Ishikawa (cell line): ENCODE data around the gene SRPK1.

Experiments used
- CEBPB ChIP-seq: IDR thresholded peaks from 2 replicates; pipeline ENCODE4 v1.6.1; 2012
- CREB1 ChIP-seq: IDR thresholded peaks from 2 replicates; pipeline ENCODE4 v1.6.1; 2012; ENCODE audit warnings: low read depth
- EGR1 ChIP-seq: IDR thresholded peaks from 2 replicates; pipeline ENCODE4 v1.6.1; 2012
- EP300 ChIP-seq: IDR thresholded peaks from 2 replicates; pipeline ENCODE4 v1.6.1; 2012; ENCODE audit warnings: borderline replicate concordance
- FOXM1 ChIP-seq: IDR thresholded peaks from 2 replicates; pipeline ENCODE4 v1.6.1; 2012; ENCODE audit warnings: low read depth, borderline replicate concordance
- NFIC ChIP-seq: IDR thresholded peaks from 2 replicates; pipeline ENCODE4 v1.6.1; 2012
- RAD21 ChIP-seq: IDR thresholded peaks from 2 replicates; pipeline ENCODE4 v1.6.1; 2012; ENCODE audit warnings: low read depth
- TAF1 ChIP-seq: IDR thresholded peaks from 2 replicates; pipeline ENCODE4 v1.6.1; 2012; ENCODE audit warnings: low read depth, mild to moderate bottlenecking
- TCF12 ChIP-seq: IDR thresholded peaks from 2 replicates; pipeline ENCODE4 v1.6.1; 2012; ENCODE audit warnings: low read depth
- TEAD4 ChIP-seq: IDR thresholded peaks from 2 replicates; pipeline ENCODE4 v1.6.1; 2012
- YY1 ChIP-seq: IDR thresholded peaks from 2 replicates; pipeline ENCODE4 v1.6.1; 2012; ENCODE audit warnings: low read depth
- ZBTB7A ChIP-seq: IDR thresholded peaks from 2 replicates; pipeline ENCODE4 v1.6.1; 2012; ENCODE audit warnings: low read depth
- TF ChIP-seq, protein P1 (sequence below): IDR thresholded peaks from 2 replicates; pipeline ENCODE4 v1.6.1; 2012
- TF ChIP-seq, protein P2 (sequence below): IDR thresholded peaks from 2 replicates; pipeline ENCODE4 v1.6.1; 2012; ENCODE audit warnings: low read depth, mild to moderate bottlenecking
- TF ChIP-seq, protein P3 (sequence below): IDR thresholded peaks from 2 replicates; pipeline ENCODE4 v1.6.1; 2012

The SRPK1 gene

DNA sequence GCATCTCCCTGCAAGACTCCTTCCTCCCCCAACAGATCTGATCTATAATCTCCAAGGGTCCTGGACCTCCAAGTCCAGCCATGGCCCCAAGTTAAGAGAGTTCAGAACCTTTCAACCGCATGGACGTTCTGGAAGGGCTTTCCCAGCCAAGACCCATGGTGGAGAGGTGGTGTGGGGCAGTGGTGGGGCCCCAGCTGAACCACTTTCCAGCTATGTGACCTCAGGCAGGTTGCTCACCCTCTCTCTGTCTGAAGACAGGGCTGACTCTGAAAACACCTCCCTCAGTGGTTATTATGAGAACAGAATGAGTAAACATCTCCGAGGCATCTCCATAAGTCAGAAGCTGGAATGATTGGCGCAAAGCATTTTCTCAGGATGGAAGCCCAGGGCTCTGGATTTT, 124.7 kb downstream of the SRPK1 start:
- TF ChIP-seq, protein P1, sequence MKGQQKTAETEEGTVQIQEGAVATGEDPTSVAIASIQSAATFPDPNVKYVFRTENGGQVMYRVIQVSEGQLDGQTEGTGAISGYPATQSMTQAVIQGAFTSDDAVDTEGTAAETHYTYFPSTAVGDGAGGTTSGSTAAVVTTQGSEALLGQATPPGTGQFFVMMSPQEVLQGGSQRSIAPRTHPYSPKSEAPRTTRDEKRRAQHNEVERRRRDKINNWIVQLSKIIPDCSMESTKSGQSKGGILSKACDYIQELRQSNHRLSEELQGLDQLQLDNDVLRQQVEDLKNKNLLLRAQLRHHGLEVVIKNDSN, result no peak
- TF ChIP-seq TCF12 (no peak), RAD21 (no peak), CREB1 (no peak), ZBTB7A (no peak), TEAD4 (no peak)

DNA sequence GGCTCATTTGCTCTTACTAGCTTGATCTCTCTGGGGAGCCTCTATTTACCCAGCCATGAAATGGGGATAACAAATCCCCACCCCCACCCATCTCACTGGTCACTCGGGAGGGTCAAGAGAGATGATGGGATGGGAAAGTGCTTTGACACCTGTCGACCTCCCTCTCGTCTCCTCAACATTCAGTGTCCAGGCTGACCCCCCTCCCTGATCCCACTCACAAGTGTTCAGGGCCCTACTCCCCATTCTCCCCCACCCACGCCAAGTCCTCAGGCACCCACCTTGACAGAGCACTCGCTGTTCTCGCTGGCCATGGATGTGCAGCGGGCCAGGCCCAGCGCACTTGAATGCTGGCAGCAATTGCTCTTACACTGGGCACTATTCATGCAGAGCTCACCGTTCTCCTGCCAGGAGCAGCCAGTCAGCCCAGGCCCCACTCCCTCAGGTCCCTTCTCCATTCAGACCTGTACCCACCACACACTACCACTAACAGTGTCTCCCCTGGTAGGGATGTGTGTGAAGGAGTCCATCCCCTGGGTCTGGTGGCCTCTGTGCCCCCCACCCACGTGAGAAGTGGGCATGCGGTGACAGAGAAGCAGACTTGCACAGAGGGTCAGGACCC, 125.3 kb downstream of the SRPK1 start:
- TF ChIP-seq TEAD4 (no peak), CREB1 (no peak), EGR1 (no peak), ZBTB7A (no peak), EP300 (no peak), NFIC (no peak), FOXM1 (no peak), CEBPB (no peak), YY1 (no peak), TCF12 (no peak), TAF1 (no peak), RAD21 (no peak)
- TF ChIP-seq, protein P1, result no peak
- TF ChIP-seq, protein P2, sequence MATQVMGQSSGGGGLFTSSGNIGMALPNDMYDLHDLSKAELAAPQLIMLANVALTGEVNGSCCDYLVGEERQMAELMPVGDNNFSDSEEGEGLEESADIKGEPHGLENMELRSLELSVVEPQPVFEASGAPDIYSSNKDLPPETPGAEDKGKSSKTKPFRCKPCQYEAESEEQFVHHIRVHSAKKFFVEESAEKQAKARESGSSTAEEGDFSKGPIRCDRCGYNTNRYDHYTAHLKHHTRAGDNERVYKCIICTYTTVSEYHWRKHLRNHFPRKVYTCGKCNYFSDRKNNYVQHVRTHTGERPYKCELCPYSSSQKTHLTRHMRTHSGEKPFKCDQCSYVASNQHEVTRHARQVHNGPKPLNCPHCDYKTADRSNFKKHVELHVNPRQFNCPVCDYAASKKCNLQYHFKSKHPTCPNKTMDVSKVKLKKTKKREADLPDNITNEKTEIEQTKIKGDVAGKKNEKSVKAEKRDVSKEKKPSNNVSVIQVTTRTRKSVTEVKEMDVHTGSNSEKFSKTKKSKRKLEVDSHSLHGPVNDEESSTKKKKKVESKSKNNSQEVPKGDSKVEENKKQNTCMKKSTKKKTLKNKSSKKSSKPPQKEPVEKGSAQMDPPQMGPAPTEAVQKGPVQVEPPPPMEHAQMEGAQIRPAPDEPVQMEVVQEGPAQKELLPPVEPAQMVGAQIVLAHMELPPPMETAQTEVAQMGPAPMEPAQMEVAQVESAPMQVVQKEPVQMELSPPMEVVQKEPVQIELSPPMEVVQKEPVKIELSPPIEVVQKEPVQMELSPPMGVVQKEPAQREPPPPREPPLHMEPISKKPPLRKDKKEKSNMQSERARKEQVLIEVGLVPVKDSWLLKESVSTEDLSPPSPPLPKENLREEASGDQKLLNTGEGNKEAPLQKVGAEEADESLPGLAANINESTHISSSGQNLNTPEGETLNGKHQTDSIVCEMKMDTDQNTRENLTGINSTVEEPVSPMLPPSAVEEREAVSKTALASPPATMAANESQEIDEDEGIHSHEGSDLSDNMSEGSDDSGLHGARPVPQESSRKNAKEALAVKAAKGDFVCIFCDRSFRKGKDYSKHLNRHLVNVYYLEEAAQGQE, result no peak
- TF ChIP-seq, protein P3, sequence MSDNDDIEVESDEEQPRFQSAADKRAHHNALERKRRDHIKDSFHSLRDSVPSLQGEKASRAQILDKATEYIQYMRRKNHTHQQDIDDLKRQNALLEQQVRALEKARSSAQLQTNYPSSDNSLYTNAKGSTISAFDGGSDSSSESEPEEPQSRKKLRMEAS, result no peak

DNA sequence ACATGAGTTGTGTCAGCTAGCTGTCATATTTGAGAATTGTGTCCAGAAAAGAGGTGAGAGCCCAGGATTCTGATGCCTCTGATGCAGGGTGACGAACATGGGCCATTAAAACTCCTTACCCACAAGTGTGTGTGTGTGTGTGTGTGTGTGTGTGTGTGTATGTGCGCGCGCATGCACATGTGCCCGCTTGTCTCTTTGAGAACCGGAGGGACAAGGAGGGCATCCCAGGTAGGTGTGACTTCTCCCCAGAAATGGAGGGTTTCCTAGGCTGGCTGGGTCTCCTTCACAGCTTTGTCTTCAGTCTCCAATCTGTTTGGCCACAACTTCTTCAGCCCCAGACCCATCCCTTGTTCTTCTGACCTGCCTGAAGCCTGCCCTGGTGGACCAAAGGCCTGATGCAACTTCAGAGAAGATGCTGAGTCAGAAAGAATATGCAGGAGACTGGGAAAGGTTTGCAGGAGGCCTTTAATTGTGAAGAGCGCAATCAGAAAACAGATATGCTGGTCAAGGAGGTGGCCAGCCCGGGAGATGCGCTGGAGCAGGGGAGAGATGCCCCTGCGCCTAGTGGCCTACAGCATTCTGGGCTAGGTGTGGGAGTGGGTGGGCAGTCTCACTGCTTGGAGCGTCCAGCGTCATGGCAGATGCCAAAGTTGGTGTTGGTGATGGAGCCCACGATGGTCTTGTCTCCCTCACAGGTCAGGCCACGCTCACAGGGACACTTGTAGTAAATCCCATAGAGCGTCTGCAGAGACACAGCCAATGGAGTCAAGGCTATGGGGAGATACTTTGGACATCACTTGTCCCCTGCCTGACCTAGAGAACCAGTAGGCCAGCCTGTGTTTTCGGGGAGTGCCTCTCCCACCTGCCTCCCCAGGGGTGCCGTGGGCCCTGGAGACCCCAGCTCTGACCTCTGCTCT, 126.1 kb downstream of the SRPK1 start:
- TF ChIP-seq CREB1, result no peak
- TF ChIP-seq, protein P2, result no peak
- TF ChIP-seq FOXM1, result no peak

DNA sequence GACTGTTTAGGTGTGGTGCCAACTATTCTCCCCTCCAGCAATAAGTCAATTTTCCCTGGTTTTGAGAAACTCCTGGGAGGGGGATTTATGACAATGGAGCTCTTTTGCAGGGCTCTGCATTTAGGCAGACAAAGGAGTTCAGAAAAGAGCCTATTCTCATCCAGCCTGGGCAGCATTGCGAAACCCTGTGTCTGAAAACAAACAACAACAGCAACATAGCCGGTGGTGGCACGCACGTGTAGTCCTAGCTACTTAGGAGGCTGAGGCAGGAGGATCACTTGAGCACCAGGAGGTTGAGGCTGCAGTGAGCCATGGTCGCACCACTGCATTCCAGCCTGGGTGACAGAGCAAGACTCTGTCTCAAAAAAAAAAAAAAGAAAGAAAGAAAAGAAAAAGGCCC, 130.2 kb downstream of the SRPK1 start:
- TF ChIP-seq, protein P3, result no peak
- no peak for TF ChIP-seq NFIC
- no peak for TF ChIP-seq ZBTB7A
- TF ChIP-seq RAD21, result no peak
- no peak for TF ChIP-seq YY1
- TF ChIP-seq, protein P1, result no peak
- TF ChIP-seq TCF12, result no peak
- no peak for TF ChIP-seq FOXM1
- TF ChIP-seq CREB1, result no peak
- TF ChIP-seq EGR1, result no peak
- TF ChIP-seq TEAD4, result no peak
- TF ChIP-seq CEBPB, result no peak
- TF ChIP-seq, protein P2, result no peak
